GM12878 (cell line): Measurements from ENCODE around the gene LARGE1.

ENCODE experiments used
- CEBPB ChIP-seq, 2 experiments: fragments of 150-350 bp in 1 of 2; IDR thresholded peaks; 2 replicates each; pipeline ENCODE4 v1.6.1; 2012 to 2014; ENCODE audit warnings: low read depth in 2 of 2, low read length in 2 of 2, borderline replicate concordance in 1 of 2, inconsistent platforms in 1 of 2
- PAX5 ChIP-seq: IDR thresholded peaks from 2 replicates; pipeline ENCODE4 v1.6.1; 2011; ENCODE audit warnings: low read depth, low read length, borderline replicate concordance
- TARDBP ChIP-seq: IDR thresholded peaks from 2 replicates; pipeline ENCODE4 v1.6.1; 2016; ENCODE audit warnings: borderline replicate concordance
- TF ChIP-seq, protein P1 (sequence below), 3 experiments: IDR thresholded peaks in 2 of 3; conservative IDR thresholded peaks in 1 of 3; 2 replicates each; pipeline ENCODE4 v1.5.1; 2011; ENCODE audit warnings: low read depth in 3 of 3, low read length in 3 of 3, mild to moderate bottlenecking in 3 of 3, control low read depth in 2 of 3, moderate library complexity in 2 of 3, inconsistent platforms in 1 of 3, mixed read lengths in 1 of 3; ENCODE audit not compliant: control insufficient read depth in 2 of 3, insufficient read depth in 1 of 3; ENCODE audit errors: extremely low read depth in 1 of 3
- TF ChIP-seq, protein P2 (sequence below): fragments of 150-350 bp; IDR thresholded peaks from 2 replicates; pipeline ENCODE4 v1.6.1; 2016; ENCODE audit warnings: low read depth, low read length

DNA sequence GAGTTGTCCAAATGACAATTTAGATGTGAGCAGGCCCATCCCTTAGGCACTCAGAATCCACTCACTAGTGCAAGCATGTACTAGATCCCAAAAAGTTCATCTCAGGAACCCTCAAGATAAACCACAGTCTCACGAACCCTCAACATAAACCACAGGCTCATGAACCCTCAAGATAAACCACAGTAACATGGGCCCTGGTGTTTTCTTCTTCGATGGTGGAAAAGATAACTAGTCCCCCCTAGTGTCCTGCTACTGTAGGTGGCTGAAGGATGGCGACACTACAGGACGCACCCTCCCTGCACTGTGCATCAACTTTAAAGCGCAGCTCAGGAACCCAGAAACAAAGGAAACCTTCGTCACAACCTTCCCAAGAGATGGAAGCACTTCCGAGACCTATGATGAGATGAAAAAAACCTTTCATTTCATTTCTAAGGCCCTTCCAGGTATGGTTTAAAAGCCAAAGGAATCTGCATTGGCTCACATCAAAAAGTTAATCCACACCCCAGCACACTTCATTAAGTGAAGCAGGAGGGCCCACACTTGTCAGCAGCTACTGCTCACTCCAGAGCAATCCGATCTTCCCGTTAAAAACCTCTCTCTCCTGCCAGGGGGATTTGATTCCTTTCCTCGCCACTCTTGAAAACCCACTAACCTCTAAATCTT lies 2.4 kb downstream of the LARGE1 start:
- TF ChIP-seq, protein P1, sequence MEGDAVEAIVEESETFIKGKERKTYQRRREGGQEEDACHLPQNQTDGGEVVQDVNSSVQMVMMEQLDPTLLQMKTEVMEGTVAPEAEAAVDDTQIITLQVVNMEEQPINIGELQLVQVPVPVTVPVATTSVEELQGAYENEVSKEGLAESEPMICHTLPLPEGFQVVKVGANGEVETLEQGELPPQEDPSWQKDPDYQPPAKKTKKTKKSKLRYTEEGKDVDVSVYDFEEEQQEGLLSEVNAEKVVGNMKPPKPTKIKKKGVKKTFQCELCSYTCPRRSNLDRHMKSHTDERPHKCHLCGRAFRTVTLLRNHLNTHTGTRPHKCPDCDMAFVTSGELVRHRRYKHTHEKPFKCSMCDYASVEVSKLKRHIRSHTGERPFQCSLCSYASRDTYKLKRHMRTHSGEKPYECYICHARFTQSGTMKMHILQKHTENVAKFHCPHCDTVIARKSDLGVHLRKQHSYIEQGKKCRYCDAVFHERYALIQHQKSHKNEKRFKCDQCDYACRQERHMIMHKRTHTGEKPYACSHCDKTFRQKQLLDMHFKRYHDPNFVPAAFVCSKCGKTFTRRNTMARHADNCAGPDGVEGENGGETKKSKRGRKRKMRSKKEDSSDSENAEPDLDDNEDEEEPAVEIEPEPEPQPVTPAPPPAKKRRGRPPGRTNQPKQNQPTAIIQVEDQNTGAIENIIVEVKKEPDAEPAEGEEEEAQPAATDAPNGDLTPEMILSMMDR (IDR thresholded peaks at IDR 0.05 in 2 of 3, conservative IDR thresholded peaks at IDR 0.05 in 1 of 3; ENCODE audit: control insufficient read depth in 2 of 3, extremely low read depth in 1 of 3, insufficient read depth in 1 of 3, low read depth in 3 of 3, low read length in 3 of 3) = peak; percentile 55 to 73 (median 63); a peak in 5 of 6 replicates
- TF ChIP-seq PAX5 = no peak
- TF ChIP-seq TARDBP = no peak
- TF ChIP-seq, protein P2, sequence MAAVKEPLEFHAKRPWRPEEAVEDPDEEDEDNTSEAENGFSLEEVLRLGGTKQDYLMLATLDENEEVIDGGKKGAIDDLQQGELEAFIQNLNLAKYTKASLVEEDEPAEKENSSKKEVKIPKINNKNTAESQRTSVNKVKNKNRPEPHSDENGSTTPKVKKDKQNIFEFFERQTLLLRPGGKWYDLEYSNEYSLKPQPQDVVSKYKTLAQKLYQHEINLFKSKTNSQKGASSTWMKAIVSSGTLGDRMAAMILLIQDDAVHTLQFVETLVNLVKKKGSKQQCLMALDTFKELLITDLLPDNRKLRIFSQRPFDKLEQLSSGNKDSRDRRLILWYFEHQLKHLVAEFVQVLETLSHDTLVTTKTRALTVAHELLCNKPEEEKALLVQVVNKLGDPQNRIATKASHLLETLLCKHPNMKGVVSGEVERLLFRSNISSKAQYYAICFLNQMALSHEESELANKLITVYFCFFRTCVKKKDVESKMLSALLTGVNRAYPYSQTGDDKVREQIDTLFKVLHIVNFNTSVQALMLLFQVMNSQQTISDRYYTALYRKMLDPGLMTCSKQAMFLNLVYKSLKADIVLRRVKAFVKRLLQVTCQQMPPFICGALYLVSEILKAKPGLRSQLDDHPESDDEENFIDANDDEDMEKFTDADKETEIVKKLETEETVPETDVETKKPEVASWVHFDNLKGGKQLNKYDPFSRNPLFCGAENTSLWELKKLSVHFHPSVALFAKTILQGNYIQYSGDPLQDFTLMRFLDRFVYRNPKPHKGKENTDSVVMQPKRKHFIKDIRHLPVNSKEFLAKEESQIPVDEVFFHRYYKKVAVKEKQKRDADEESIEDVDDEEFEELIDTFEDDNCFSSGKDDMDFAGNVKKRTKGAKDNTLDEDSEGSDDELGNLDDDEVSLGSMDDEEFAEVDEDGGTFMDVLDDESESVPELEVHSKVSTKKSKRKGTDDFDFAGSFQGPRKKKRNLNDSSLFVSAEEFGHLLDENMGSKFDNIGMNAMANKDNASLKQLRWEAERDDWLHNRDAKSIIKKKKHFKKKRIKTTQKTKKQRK = no peak
- TF ChIP-seq CEBPB (IDR thresholded peaks at IDR 0.05; ENCODE audit: borderline replicate concordance in 1 of 2, low read depth in 2 of 2, low read length in 2 of 2) = no peak
